Immature natural killer cell (primary cell): ENCODE results near the gene MMP15. TPM values are rescaled to one million over a fixed set of nuclear protein-coding genes. Genes with fewer than 3 reads are reported as not detected.

Source experiments
- DNase-seq, 3 donors: peaks; one replicate each; pipeline ENCODE4 v3.0.0; 2022; ENCODE audit warnings: mixed read lengths in 1 of 3
- H3K27ac Mint-ChIP-seq, 6 donors: one replicate each; pipeline ENCODE4 v1.8.0; 2020; ENCODE audit warnings: mixed read lengths in 6 of 6, mild to moderate bottlenecking in 5 of 6, inconsistent platforms in 4 of 6, moderate library complexity in 3 of 6
- H3K27me3 Mint-ChIP-seq, 3 donors: one replicate each; pipeline ENCODE4 v1.8.0; 2020 to 2021; ENCODE audit warnings: low read depth in 3 of 3, mild to moderate bottlenecking in 3 of 3, mixed read lengths in 3 of 3, moderate library complexity in 3 of 3, inconsistent platforms in 1 of 3
- H3K36me3 Mint-ChIP-seq, 3 donors: one replicate each; pipeline ENCODE4 v1.8.0; 2020; ENCODE audit warnings: mixed read lengths in 3 of 3, inconsistent platforms in 2 of 3, mild to moderate bottlenecking in 2 of 3
- H3K4me1 Mint-ChIP-seq, 2 donors: one replicate each; pipeline ENCODE4 v1.8.0; 2020; ENCODE audit warnings: inconsistent platforms in 2 of 2, mild to moderate bottlenecking in 2 of 2, mixed read lengths in 2 of 2, moderate library complexity in 1 of 2
- H3K4me3 Mint-ChIP-seq, 5 donors: one replicate each; pipeline ENCODE4 v1.8.0; 2020; ENCODE audit warnings: mild to moderate bottlenecking in 5 of 5, mixed read lengths in 5 of 5, inconsistent platforms in 3 of 5, moderate library complexity in 3 of 5
- H3K9me3 Mint-ChIP-seq, 6 donors: one replicate each; pipeline ENCODE4 v1.8.0; 2020; ENCODE audit warnings: mild to moderate bottlenecking in 6 of 6, mixed read lengths in 6 of 6, inconsistent platforms in 4 of 6, moderate library complexity in 3 of 6
- polyA plus RNA-seq, 3 donors: library from polyadenylated mRNA; unstranded; fragments of 300-500 nt; fragmentation: Illumina TruSeq; gene quantifications; one replicate each; pipeline ENCODE4 v1.2.3, GENCODE V29; 2021

The MMP15 gene
- polyA plus RNA-seq, 3 donors from 2014 or later, result 0.04 TPM; not detected in 2

GRCh38 chr16:58039829-58040495, 14.4 kb downstream of the MMP15 start:
- Mint-ChIP-seq H3K4me1 (no peaks in the 10 kb centered on the region), H3K36me3 (no peaks in the 10 kb centered on the region), H3K9me3 (no peaks in the 10 kb centered on the region), H3K27ac (no peak overlapping the region), H3K4me3 (no peak overlapping the region), H3K27me3 (no peaks in the 10 kb centered on the region)
- no peak for DNase-seq

GRCh38 chr16:58040496-58040846, 14.9 kb downstream of the MMP15 start:
- H3K27me3 Mint-ChIP-seq, result no peaks in the 10 kb centered on the region
- no peak for DNase-seq
- H3K27ac Mint-ChIP-seq, result no peak overlapping the region
- H3K4me3 Mint-ChIP-seq, result no peak overlapping the region
- H3K9me3 Mint-ChIP-seq, result no peaks in the 10 kb centered on the region
- no peaks in the 10 kb centered on the region for H3K4me1 Mint-ChIP-seq
- no peaks in the 10 kb centered on the region for H3K36me3 Mint-ChIP-seq

GRCh38 chr16:58040945-58041627, 15.5 kb downstream of the MMP15 start:
- H3K27ac Mint-ChIP-seq, result no peak overlapping the region
- no peaks in the 10 kb centered on the region for H3K4me1 Mint-ChIP-seq

GRCh38 chr16:58041628-58041955, 16.0 kb downstream of the MMP15 start:
- no peak for DNase-seq
- no peaks in the 10 kb centered on the region for H3K27me3 Mint-ChIP-seq
- no peak overlapping the region for H3K4me3 Mint-ChIP-seq
- H3K4me1 Mint-ChIP-seq, result no peaks in the 10 kb centered on the region
- no peak overlapping the region for H3K27ac Mint-ChIP-seq
- no peaks in the 10 kb centered on the region for H3K36me3 Mint-ChIP-seq
- no peaks in the 10 kb centered on the region for H3K9me3 Mint-ChIP-seq

More at GRCh38 chr16:58040945-58041627, 15.5 kb downstream of the MMP15 start:
- no peaks in the 10 kb centered on the region for H3K27me3 Mint-ChIP-seq
- no peaks in the 10 kb centered on the region for H3K9me3 Mint-ChIP-seq
- DNase-seq, result no peak
- H3K36me3 Mint-ChIP-seq, result no peaks in the 10 kb centered on the region
- no peak overlapping the region for H3K4me3 Mint-ChIP-seq

- Mint-ChIP-seq H3K4me3 (no peak overlapping the region), H3K9me3 (no peaks in the 10 kb centered on the region), H3K36me3 (no peaks in the 10 kb centered on the region), H3K4me1 (no peaks in the 10 kb centered on the region), H3K27ac (no peak overlapping the region), H3K27me3 (no peaks in the 10 kb centered on the region)
- no peak for DNase-seq
Measured at GRCh38 chr16:58042001-58042885, 16.7 kb downstream of the MMP15 start.

GRCh38 chr16:58042886-58043515, 17.4 kb downstream of the MMP15 start:
- no peaks in the 10 kb centered on the region for H3K9me3 Mint-ChIP-seq
- no peaks in the 10 kb centered on the region for H3K36me3 Mint-ChIP-seq
- DNase-seq, result no peak
- no peak overlapping the region for H3K27ac Mint-ChIP-seq
- no peak overlapping the region for H3K4me3 Mint-ChIP-seq
- no peaks in the 10 kb centered on the region for H3K4me1 Mint-ChIP-seq
- H3K27me3 Mint-ChIP-seq, result no peaks in the 10 kb centered on the region

- H3K4me1 Mint-ChIP-seq, result no peaks in the 10 kb centered on the region
- H3K36me3 Mint-ChIP-seq, result no peaks in the 10 kb centered on the region
- DNase-seq, result no peak
- no peaks in the 10 kb centered on the region for H3K9me3 Mint-ChIP-seq
- no peaks in the 10 kb centered on the region for H3K27me3 Mint-ChIP-seq
- no peak overlapping the region for H3K4me3 Mint-ChIP-seq
- H3K27ac Mint-ChIP-seq, result no peak overlapping the region
Measured at GRCh38 chr16:58043571-58044155, 18.1 kb downstream of the MMP15 start.

- Mint-ChIP-seq H3K4me3 (no peak overlapping the region), H3K4me1 (no peaks in the 10 kb centered on the region), H3K36me3 (no peaks in the 10 kb centered on the region), H3K27me3 (peaks cover 0 to 2% (median 0%) of the 10 kb centered on the region in 3 donors), H3K27ac (no peak overlapping the region), H3K9me3 (no peaks in the 10 kb centered on the region)
- no peak for DNase-seq
Measured at GRCh38 chr16:58044266-58045019, 18.9 kb downstream of the MMP15 start.

GRCh38 chr16:58045096-58045495, 19.5 kb downstream of the MMP15 start:
- Mint-ChIP-seq H3K27ac (no peak overlapping the region), H3K4me3 (no peak overlapping the region), H3K9me3 (no peaks in the 10 kb centered on the region), H3K36me3 (no peaks in the 10 kb centered on the region), H3K27me3 (peaks cover 0 to 4% (median 0%) of the 10 kb centered on the region in 3 donors), H3K4me1 (no peaks in the 10 kb centered on the region)
- no peak for DNase-seq

GRCh38 chr16:58046054-58046881, 20.7 kb downstream of the MMP15 start:
- peaks cover 0 to 6% (median 0%) of the 10 kb centered on the region in 3 donors for H3K27me3 Mint-ChIP-seq
- no peaks in the 10 kb centered on the region for H3K36me3 Mint-ChIP-seq
- DNase-seq, result no peak
- H3K4me3 Mint-ChIP-seq, result no peak overlapping the region
- no peak overlapping the region for H3K27ac Mint-ChIP-seq
- no peaks in the 10 kb centered on the region for H3K4me1 Mint-ChIP-seq
- H3K9me3 Mint-ChIP-seq, result no peaks in the 10 kb centered on the region

GRCh38 chr16:58046936-58047335, 21.4 kb downstream of the MMP15 start:
- Mint-ChIP-seq H3K4me1 (no peaks in the 10 kb centered on the region), H3K9me3 (no peaks in the 10 kb centered on the region), H3K36me3 (no peaks in the 10 kb centered on the region), H3K4me3 (no peak overlapping the region), H3K27me3 (peaks cover 0 to 6% (median 0%) of the 10 kb centered on the region in 3 donors), H3K27ac (no peak overlapping the region)
- DNase-seq, result no peak

GRCh38 chr16:58047557-58048348, 22.2 kb downstream of the MMP15 start:
- Mint-ChIP-seq H3K4me1 (no peaks in the 10 kb centered on the region), H3K27ac (no peak overlapping the region), H3K4me3 (no peak overlapping the region), H3K9me3 (no peaks in the 10 kb centered on the region), H3K36me3 (no peaks in the 10 kb centered on the region), H3K27me3 (peaks cover 0 to 6% (median 0%) of the 10 kb centered on the region in 3 donors)
- DNase-seq, result no peak
